ENCODE results near the gene ZFHX3.

The ZFHX3 gene

GRCh38 chr16:73037331-73037745 is 10.6 kb downstream of the ZFHX3 start:
- DNase-seq (ENCODE audit: low spot score) = no peak

GRCh38 chr16:73036074-73036826 is 11.7 kb downstream of the ZFHX3 start:
- no peak for DNase-seq (ENCODE audit: low spot score)

GRCh38 chr16:73034374-73034773 is 13.6 kb downstream of the ZFHX3 start:
- DNase-seq (ENCODE audit: low spot score) = no peak

GRCh38 chr16:73033271-73033998 is 14.5 kb downstream of the ZFHX3 start:
- DNase-seq (ENCODE audit: low spot score) = no peak

GRCh38 chr16:73032541-73033270 is 15.2 kb downstream of the ZFHX3 start:
- peak; percentile 48 for DNase-seq (ENCODE audit: low spot score)

- no peak for DNase-seq (ENCODE audit: low spot score)
Observed at GRCh38 chr16:73031984-73032383, 15.9 kb downstream of the ZFHX3 start.

- no peak for DNase-seq (ENCODE audit: low spot score)
Observed at GRCh38 chr16:73031155-73031866, 16.6 kb downstream of the ZFHX3 start.

GRCh38 chr16:73028721-73029361 is 19.1 kb downstream of the ZFHX3 start:
- no peak for DNase-seq (ENCODE audit: low spot score)

- DNase-seq (ENCODE audit: low spot score) = no peak
Observed at GRCh38 chr16:73028263-73028662, 19.7 kb downstream of the ZFHX3 start.

- peak; percentile 0 for DNase-seq (ENCODE audit: low spot score)
Observed at GRCh38 chr16:73027685-73028111, 20.2 kb downstream of the ZFHX3 start.

- DNase-seq (ENCODE audit: low spot score) = no peak
Observed at GRCh38 chr16:73026754-73027684, 20.9 kb downstream of the ZFHX3 start.

GRCh38 chr16:73025856-73026210 is 22.1 kb downstream of the ZFHX3 start:
- no peak for DNase-seq (ENCODE audit: low spot score)

GRCh38 chr16:73025151-73025855 is 22.6 kb downstream of the ZFHX3 start:
- DNase-seq (ENCODE audit: low spot score) = no peak

GRCh38 chr16:73024571-73025105 is 23.3 kb downstream of the ZFHX3 start:
- no peak for DNase-seq (ENCODE audit: low spot score)

GRCh38 chr16:73023752-73024570 is 24.0 kb downstream of the ZFHX3 start:
- DNase-seq (ENCODE audit: low spot score) = no peak

GRCh38 chr16:73023320-73023719 is 24.6 kb downstream of the ZFHX3 start:
- no peak for DNase-seq (ENCODE audit: low spot score)

GRCh38 chr16:73022534-73022933 is 25.4 kb downstream of the ZFHX3 start:
- DNase-seq (ENCODE audit: low spot score) = no peak

GRCh38 chr16:73021866-73022495 is 25.9 kb downstream of the ZFHX3 start:
- no peak for DNase-seq (ENCODE audit: low spot score)

All from Ammon's horn (tissue), 1 donor.